OCI-LY1 (cell line): ENCODE data around the gene MVB12B.

Source experiments
- EZH2 ChIP-seq: fragments of 200-600 bp; sonication (generic), shearing (Covaris generic); IDR thresholded peaks from 2 replicates; pipeline ENCODE4 v1.8.0; 2017; ENCODE audit warnings: borderline replicate concordance, mixed run types, mild to moderate bottlenecking, antibody characterized with exemption, low read length, moderate library complexity, mixed read lengths
- TF ChIP-seq, protein P1 (sequence below): fragments of 200-600 bp; sonication (generic), shearing (Covaris generic); IDR thresholded peaks from 2 replicates; pipeline ENCODE4 v1.5.1; 2017; ENCODE audit warnings: mild to moderate bottlenecking, antibody characterized with exemption, low read length, moderate library complexity, mixed read lengths

DNA sequence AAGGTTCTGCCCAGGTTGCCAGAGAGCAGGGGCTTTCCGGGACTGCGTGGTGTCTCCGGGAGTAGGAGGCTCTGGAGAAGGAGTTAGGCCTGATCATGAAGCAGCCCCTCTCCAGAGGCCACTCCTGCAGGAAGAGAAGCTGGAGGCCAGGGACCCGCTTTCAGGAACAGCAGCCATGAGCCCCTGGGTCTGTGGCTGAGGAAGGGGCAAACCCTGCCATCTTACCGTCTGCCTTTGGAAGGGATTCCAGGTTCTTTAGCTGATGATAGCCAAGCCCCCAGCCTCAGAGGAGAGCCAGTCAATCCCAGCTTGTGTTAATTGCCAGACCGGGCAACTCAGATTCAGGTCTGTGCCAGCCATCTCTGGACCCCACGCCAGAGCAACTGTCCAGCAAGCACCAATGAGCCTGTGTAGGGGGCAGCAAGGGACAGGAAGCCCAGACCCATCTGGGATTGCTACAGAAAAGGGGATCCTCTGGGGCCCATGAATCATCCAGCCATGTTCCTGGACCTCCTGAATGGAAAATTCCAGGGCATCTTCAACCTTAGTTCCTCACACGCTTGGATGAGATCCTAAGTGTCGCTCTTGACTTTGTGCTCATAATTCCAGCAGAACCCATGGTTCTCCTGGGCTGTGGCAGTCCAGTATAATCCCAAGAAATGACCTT is 42.7 kb upstream of the MVB12B start:
- TF ChIP-seq, protein P1, sequence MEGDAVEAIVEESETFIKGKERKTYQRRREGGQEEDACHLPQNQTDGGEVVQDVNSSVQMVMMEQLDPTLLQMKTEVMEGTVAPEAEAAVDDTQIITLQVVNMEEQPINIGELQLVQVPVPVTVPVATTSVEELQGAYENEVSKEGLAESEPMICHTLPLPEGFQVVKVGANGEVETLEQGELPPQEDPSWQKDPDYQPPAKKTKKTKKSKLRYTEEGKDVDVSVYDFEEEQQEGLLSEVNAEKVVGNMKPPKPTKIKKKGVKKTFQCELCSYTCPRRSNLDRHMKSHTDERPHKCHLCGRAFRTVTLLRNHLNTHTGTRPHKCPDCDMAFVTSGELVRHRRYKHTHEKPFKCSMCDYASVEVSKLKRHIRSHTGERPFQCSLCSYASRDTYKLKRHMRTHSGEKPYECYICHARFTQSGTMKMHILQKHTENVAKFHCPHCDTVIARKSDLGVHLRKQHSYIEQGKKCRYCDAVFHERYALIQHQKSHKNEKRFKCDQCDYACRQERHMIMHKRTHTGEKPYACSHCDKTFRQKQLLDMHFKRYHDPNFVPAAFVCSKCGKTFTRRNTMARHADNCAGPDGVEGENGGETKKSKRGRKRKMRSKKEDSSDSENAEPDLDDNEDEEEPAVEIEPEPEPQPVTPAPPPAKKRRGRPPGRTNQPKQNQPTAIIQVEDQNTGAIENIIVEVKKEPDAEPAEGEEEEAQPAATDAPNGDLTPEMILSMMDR = no peak
- TF ChIP-seq EZH2 = no peak
